ENCODE measurements around the gene ATP10D. TPM values are rescaled to one million over a fixed set of nuclear protein-coding genes. Genes with fewer than 3 reads are reported as not detected.
"Not testable (repeated sequence)": the region's sequence is repeated elsewhere in the genome, so short reads cannot be mapped to it uniquely, and the experiment has no call there.

Gene ATP10D
- total RNA-seq, 4 donors from 2014 or later = 4.4 to 15.7 (median 10.0) TPM

GRCh38 chr4:47482326-47482725, 2.7 kb upstream of the ATP10D start:
- TF ChIP-seq, protein P1, sequence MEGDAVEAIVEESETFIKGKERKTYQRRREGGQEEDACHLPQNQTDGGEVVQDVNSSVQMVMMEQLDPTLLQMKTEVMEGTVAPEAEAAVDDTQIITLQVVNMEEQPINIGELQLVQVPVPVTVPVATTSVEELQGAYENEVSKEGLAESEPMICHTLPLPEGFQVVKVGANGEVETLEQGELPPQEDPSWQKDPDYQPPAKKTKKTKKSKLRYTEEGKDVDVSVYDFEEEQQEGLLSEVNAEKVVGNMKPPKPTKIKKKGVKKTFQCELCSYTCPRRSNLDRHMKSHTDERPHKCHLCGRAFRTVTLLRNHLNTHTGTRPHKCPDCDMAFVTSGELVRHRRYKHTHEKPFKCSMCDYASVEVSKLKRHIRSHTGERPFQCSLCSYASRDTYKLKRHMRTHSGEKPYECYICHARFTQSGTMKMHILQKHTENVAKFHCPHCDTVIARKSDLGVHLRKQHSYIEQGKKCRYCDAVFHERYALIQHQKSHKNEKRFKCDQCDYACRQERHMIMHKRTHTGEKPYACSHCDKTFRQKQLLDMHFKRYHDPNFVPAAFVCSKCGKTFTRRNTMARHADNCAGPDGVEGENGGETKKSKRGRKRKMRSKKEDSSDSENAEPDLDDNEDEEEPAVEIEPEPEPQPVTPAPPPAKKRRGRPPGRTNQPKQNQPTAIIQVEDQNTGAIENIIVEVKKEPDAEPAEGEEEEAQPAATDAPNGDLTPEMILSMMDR (IDR thresholded peaks at IDR 0.05) = no peak
- no peak for TF ChIP-seq POLR2A (IDR thresholded peaks at IDR 0.05)
- no peak for DNase-seq
- H3K27me3 ChIP-seq = no peaks in the 10 kb centered on the region
- no peaks in the 10 kb centered on the region for H3K9me3 ChIP-seq
- no peak overlapping the region for H3K27ac ChIP-seq
- H3K4me1 ChIP-seq = peaks cover 0 to 1% (median 0%) of the 10 kb centered on the region in 4 donors
- no peaks in the 10 kb centered on the region for H3K36me3 ChIP-seq
- no peak overlapping the region for H3K4me3 ChIP-seq

DNA sequence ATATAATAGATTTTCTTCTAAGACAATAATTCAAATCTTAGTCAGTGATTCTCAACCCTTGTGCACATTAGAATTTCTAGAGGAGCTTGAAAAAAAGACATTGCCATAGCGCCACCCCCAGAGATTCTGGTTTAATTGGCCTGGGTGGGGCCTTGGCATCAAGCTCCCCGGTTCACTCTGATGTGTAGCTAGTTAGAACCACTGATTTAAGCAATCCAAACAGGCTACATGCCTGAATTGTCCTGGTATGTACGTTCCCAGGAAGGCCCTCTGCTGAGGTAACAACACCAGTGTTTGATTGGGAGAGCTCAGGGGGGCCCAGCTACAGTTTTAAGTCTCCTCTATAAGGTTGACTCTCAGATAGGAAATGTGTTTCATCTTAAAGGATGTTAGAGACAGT, 1.3 kb upstream of the ATP10D start:
- Histone ChIP-seq H3K9me3 (no peaks in the 10 kb centered on the region), H3K4me1 (peaks cover 0 to 6% (median 0%) of the 10 kb centered on the region in 4 donors), H3K27ac (no peak overlapping the region), H3K36me3 (no peaks in the 10 kb centered on the region), H3K4me3 (no peak overlapping the region), H3K27me3 (no peaks in the 10 kb centered on the region)
- DNase-seq = no peak
- TF ChIP-seq, protein P1 (IDR thresholded peaks at IDR 0.05) = no peak
- TF ChIP-seq POLR2A (IDR thresholded peaks at IDR 0.05) = no peak

DNA sequence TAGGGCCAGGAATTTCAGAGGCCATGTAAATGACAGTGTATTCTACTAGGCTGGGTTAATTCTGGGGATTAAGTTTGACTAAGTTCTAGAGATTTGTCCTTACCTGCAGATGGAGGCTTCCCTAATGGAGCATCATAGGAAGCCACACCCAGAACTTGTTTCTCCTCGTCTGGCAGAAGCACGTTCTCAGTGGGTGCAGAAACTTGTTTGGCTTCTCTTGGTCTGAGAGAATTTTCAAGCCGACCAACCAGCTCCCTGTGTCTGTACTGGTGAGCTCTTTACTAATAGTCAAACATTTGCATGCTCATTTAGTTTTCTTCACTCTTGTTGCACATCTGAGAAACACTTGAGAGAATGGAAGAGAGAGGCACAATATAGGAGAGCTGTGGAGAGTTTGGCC, 907 bp upstream of the ATP10D start:
- no peak overlapping the region for H3K4me3 ChIP-seq
- H3K9me3 ChIP-seq = no peaks in the 10 kb centered on the region
- no peak for TF ChIP-seq POLR2A (IDR thresholded peaks at IDR 0.05)
- TF ChIP-seq, protein P1 (IDR thresholded peaks at IDR 0.05) = no peak
- peak overlapping the region in 3 of 4 donors; percentile 75 to 89 (median 79) for H3K27ac ChIP-seq
- no peak for DNase-seq
- H3K27me3 ChIP-seq = no peaks in the 10 kb centered on the region
- peaks cover 0 to 6% (median 0%) of the 10 kb centered on the region in 4 donors for H3K4me1 ChIP-seq
- no peaks in the 10 kb centered on the region for H3K36me3 ChIP-seq

- Histone ChIP-seq H3K27me3 (no peaks in the 10 kb centered on the region), H3K27ac (peak overlapping the region; percentile 75 to 94 (median 84)), H3K4me1 (peaks cover 0 to 6% (median 0%) of the 10 kb centered on the region in 4 donors), H3K36me3 (no peaks in the 10 kb centered on the region), H3K9me3 (no peaks in the 10 kb centered on the region), H3K4me3 (peak overlapping the region; percentile 46 to 79 (median 58))
- no peak for DNase-seq
- no peak for TF ChIP-seq POLR2A (IDR thresholded peaks at IDR 0.05)
- TF ChIP-seq, protein P1 (IDR thresholded peaks at IDR 0.05) = no peak
These were observed 693 bp downstream of the ATP10D start for GRCh38 chr4:47485768-47486167.

DNA sequence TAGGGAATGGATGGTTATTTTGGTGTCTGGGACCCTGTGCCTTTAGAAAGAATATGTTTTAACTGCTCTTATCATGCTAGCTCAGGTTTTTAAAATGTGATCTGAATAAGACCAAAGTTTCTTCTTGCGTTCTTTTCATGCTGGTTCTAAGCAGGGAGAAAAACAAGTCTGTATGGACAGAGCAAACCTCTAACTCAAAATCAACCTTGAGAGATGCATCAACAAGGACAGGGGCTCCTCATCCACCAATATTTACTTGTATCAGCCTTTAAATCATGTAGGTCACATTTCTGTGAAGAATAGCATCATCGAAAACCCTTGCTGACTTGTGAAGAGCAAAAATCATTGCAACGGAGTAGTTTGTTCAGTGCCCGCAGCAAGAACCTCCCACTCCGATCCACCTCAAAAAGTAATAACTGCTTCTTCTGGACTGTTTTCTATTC, 1.2 kb downstream of the ATP10D start:
- Histone ChIP-seq H3K4me3 (peak overlapping the region; percentile 46 to 79 (median 58)), H3K27me3 (no peaks in the 10 kb centered on the region), H3K9me3 (no peaks in the 10 kb centered on the region), H3K27ac (peak overlapping the region; percentile 75 to 94 (median 84)), H3K4me1 (peaks cover 0 to 6% (median 0%) of the 10 kb centered on the region in 4 donors), H3K36me3 (no peaks in the 10 kb centered on the region)
- DNase-seq = no peak
- TF ChIP-seq, protein P1 (IDR thresholded peaks at IDR 0.05) = no peak
- TF ChIP-seq POLR2A (IDR thresholded peaks at IDR 0.05) = no peak

DNA sequence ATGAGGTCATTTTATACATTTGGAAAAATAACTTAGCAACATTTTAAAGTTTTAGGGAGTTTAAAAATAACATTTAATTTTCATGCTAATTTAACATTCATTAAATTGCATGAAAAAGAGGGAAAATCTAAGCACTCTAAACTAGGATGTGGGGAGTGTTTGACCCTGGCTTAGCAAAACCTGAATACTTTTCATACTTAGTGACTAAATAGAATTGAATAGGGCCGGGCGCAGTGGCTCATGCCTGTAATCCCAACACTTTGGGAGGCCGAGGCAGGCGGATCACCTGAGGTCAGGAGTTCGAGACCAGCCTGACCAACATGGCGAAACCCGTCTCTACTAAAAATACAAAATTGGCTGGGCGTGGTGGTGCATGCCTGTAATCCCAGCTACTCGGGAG, 1.7 kb downstream of the ATP10D start:
- not testable (repeated sequence) for H3K27ac ChIP-seq, DNase-seq, H3K9me3 ChIP-seq, H3K36me3 ChIP-seq, H3K4me1 ChIP-seq, H3K27me3 ChIP-seq
- H3K4me3 ChIP-seq = peak overlapping the region in 1 of 4 donors; percentile 62
